GM12878 (cell line): ENCODE data around the gene RUFY4. TPM values are rescaled to one million over a fixed set of nuclear protein-coding genes. Genes with fewer than 3 reads are reported as not detected.

Experiments used
- ATAC-seq: fragments of 200-7000 bp; cut with Tn5 transposase; 3 replicates; pipeline ENCODE4 v1.9.1; 2020; ENCODE audit warnings: mild to moderate bottlenecking, moderate library complexity
- BruUV-seq: library from RNA; stranded (reverse); fragments of 400-500 nt; replicated peaks from 2 replicates; lab custom pipeline; 2021; lab: Mats Ljungman, UMichigan
- CTCF ChIA-PET: fragments of 300-600 bp; sonication (Branson Sonifier 250); formaldehyde crosslinking; extraction: SDS; loops from one replicate; lab custom pipeline; 2021; ENCODE audit warnings: inconsistent platforms; lab: Yijun Ruan, JAX
- POLR2A ChIA-PET: fragments of 350-600 bp; formaldehyde crosslinking; extraction: SDS; loops from one replicate; lab custom pipeline; 2021; ENCODE audit warnings: inconsistent platforms; lab: Charles Lee
- RAD21 ChIA-PET: fragments of 300-600 bp; sonication (Branson Sonifier 250); formaldehyde crosslinking; loops from one replicate; lab custom pipeline; 2023; ENCODE audit warnings: antibody characterized with exemption; ENCODE audit not compliant: unreplicated experiment; lab: Charles Lee
- SMC1A ChIA-PET: fragments of 300-600 bp; sonication (Branson Sonifier 250); formaldehyde crosslinking; loops from one replicate; lab custom pipeline; 2023; ENCODE audit not compliant: unreplicated experiment, uncharacterized antibody; lab: Charles Lee
- DNase-seq: peaks from one replicate; pipeline ENCODE4 v3.0.0-alpha.2; 2011; ENCODE audit warnings: low read depth, low spot score
- FAIRE-seq: peaks from 3 replicates; lab custom pipeline; 2011; peaks lifted over from hg19 to GRCh38; lab: Jason Lieb, UNC
- H2AFZ ChIP-seq: 2 replicates; pipeline ENCODE4 v1.6.0; 2011; ENCODE audit warnings: low read depth, low read length, control low read depth; ENCODE audit not compliant: control insufficient read depth
- H3K27ac ChIP-seq: 2 replicates; pipeline ENCODE4 v1.5.1; 2011; ENCODE audit warnings: control low read depth; ENCODE audit not compliant: control insufficient read depth, insufficient read depth
- H3K27me3 ChIP-seq, 2 experiments: replicated peaks in 1 of 2; 2 replicates each; pipeline versions ENCODE4 v1.6.0 to v1.6.1; 2011; ENCODE audit warnings: low read length in 1 of 2; ENCODE audit not compliant: control insufficient read depth in 2 of 2, insufficient read depth in 2 of 2
- H3K36me3 ChIP-seq, 2 experiments: 2 replicates each; pipeline ENCODE4 v1.5.1; 2011; ENCODE audit warnings: low read length in 1 of 2; ENCODE audit not compliant: control insufficient read depth in 2 of 2, insufficient read depth in 2 of 2
- H3K4me1 ChIP-seq: 2 replicates; pipeline ENCODE4 v1.6.1; 2011; ENCODE audit warnings: mild to moderate bottlenecking, low read length, moderate library complexity, mixed read lengths; ENCODE audit not compliant: control insufficient read depth, insufficient read depth
- H3K4me2 ChIP-seq: 2 replicates; pipeline ENCODE4 v1.6.0; 2011; ENCODE audit warnings: control low read depth; ENCODE audit not compliant: control insufficient read depth, insufficient read depth
- H3K4me3 ChIP-seq: fragments of 200-600 bp; sonication (generic); 2 replicates; pipeline ENCODE4 v1.5.1; 2016
- H3K79me2 ChIP-seq: 2 replicates; pipeline ENCODE4 v1.6.0; 2011; ENCODE audit warnings: low read length; ENCODE audit not compliant: control insufficient read depth, insufficient read depth
- H3K9ac ChIP-seq: 2 replicates; pipeline ENCODE4 v1.8.0; 2011; ENCODE audit warnings: low read length, control low read depth, mixed read lengths; ENCODE audit not compliant: control insufficient read depth, insufficient read depth
- H3K9me3 ChIP-seq: replicated peaks from 3 replicates; pipeline ENCODE4 v1.5.1; 2011; ENCODE audit warnings: mild to moderate bottlenecking, low read length; ENCODE audit not compliant: control insufficient read depth, insufficient read depth
- H4K20me1 ChIP-seq: 2 replicates; pipeline ENCODE4 v1.6.0; 2011; ENCODE audit not compliant: control insufficient read depth, insufficient read depth
- ATF3 ChIP-seq: IDR thresholded peaks from 2 replicates; pipeline ENCODE4 v1.6.1; 2011; ENCODE audit warnings: low read depth, mild to moderate bottlenecking, low read length, moderate library complexity, borderline replicate concordance; ENCODE audit errors: extremely low read depth
- BCL11A ChIP-seq: IDR thresholded peaks from 2 replicates; pipeline ENCODE4 v1.6.1; 2011; ENCODE audit warnings: low read depth, low read length
- BRCA1 ChIP-seq: IDR thresholded peaks from 2 replicates; pipeline ENCODE4 v1.6.1; 2011; ENCODE audit warnings: low read depth, low read length, improper control_type of control experiment
- CEBPB ChIP-seq, 2 experiments: fragments of 150-350 bp in 1 of 2; IDR thresholded peaks; 2 replicates each; pipeline ENCODE4 v1.6.1; 2012 to 2014; ENCODE audit warnings: low read depth in 2 of 2, low read length in 2 of 2, borderline replicate concordance in 1 of 2, inconsistent platforms in 1 of 2
- CHD2 ChIP-seq: IDR thresholded peaks from 2 replicates; pipeline ENCODE4 v1.6.1; 2011; ENCODE audit warnings: low read depth, low read length, improper control_type of control experiment, borderline replicate concordance
- DPF2 ChIP-seq: fragments of 450-650 bp; IDR thresholded peaks from 2 replicates; pipeline ENCODE4 v1.6.1; 2017; ENCODE audit warnings: mild to moderate bottlenecking
- EP300 ChIP-seq, 2 experiments: fragments of 150-350 bp in 1 of 2; IDR thresholded peaks; 2 replicates each; pipeline ENCODE4 v1.6.1; 2011 to 2012; ENCODE audit warnings: low read depth in 2 of 2, low read length in 2 of 2, borderline replicate concordance in 1 of 2, improper control_type of control experiment in 1 of 2, inconsistent platforms in 1 of 2; ENCODE audit not compliant: control insufficient read depth in 1 of 2
- FOS ChIP-seq: IDR thresholded peaks from 3 replicates; pipeline ENCODE4 v1.6.1; 2011; ENCODE audit warnings: borderline replicate concordance; ENCODE audit not compliant: insufficient read length; ENCODE audit errors: extremely low read depth
- POU2F2 ChIP-seq: IDR thresholded peaks from 3 replicates; pipeline ENCODE4 v1.6.1; 2011; ENCODE audit warnings: low read depth, mild to moderate bottlenecking, low read length, borderline replicate concordance
- RB1 ChIP-seq: fragments of 450-650 bp; formaldehyde crosslinking; IDR thresholded peaks from 2 replicates; pipeline ENCODE4 v1.6.1; 2017; ENCODE audit warnings: mild to moderate bottlenecking, borderline replicate concordance
- YBX1 ChIP-seq: fragments of 450-650 bp; IDR thresholded peaks from 2 replicates; pipeline ENCODE4 v1.6.1; 2016; ENCODE audit warnings: antibody characterized with exemption
- WGBS: methylation state at CpG from one replicate; pipeline ENCODE4 v1.1.6; 2016; ENCODE audit warnings: low lambda C conversion rate; ENCODE audit not compliant: insufficient replicate concordance, insufficient coverage; ENCODE audit errors: missing lambda C conversion rate; 5-methylcytosine and 5-hydroxymethylcytosine counted together
- in situ Hi-C: fragments of 300-500 bp; cut with MboI; formaldehyde crosslinking; loops from 9 replicates; pipeline ENCODE4 v1.14.3; 2018; ENCODE audit warnings: mixed read lengths
- intact Hi-C: fragments of 100-400 bp; cut with micrococcal nuclease; formaldehyde crosslinking; loops from one replicate; pipeline ENCODE4 v1.14.2; 2022; ENCODE audit not compliant: unreplicated experiment
- polyA plus RNA-seq, 11 experiments: library from polyadenylated mRNA; depleted of rRNA in 4 of 11; unstranded in 6 of 11; stranded (reverse) in 5 of 11; fragments of >200 nt; fragmentation: Nextera tagmentation in 4 of 11; fragmentation: Illumina TruSeq in 1 of 11; extraction: Ambion mirVana in 4 of 11; extraction: Trizol in 1 of 11; gene quantifications; 1 replicate in 1 of 11; 2 replicates in 10 of 11; pipeline versions ENCODE4 v1.2.1 to v1.2.3, GENCODE V29; 2011 to 2016; ENCODE audit warnings: inconsistent platforms in 2 of 11, missing spikeins in 2 of 11, low read depth in 1 of 11
- total RNA-seq, 4 experiments: library from RNA; depleted of rRNA in 3 of 4; stranded (reverse); fragments of >200 nt in 3 of 4; fragmentation: Illumina TruSeq in 1 of 4; extraction: Trizol in 1 of 4; gene quantifications; 2 replicates each; pipeline versions ENCODE4 v1.2.1 to v1.2.3, GENCODE V29; 2013 to 2021

RUFY4 gene
- total and polyA plus RNA-seq, 10 of the 15 experiments (the other 5 are each of a cell fraction or from before 2014, with no cell fraction given), result 0.05 to 2.7 (median 0.90) TPM

- no peak overlapping the region for H3K4me3 ChIP-seq
- no peak overlapping the region for H3K4me2 ChIP-seq
- SMC1A ChIA-PET, result no interaction called here
- BruUV-seq, result no TSS peak
- in situ Hi-C loops (no loop called here), intact Hi-C loops (no loop called here)
- no peak overlapping the region for H3K9ac ChIP-seq
- no peak overlapping the region for H3K27ac ChIP-seq
- CTCF ChIA-PET, result no interaction called here
- H2AFZ ChIP-seq, result no peak overlapping the region
- WGBS, result 78% methylated on average over 7 of the region's 7 CpGs
- no peaks in the 10 kb centered on the region; a peak in 1 of 4 replicates for H3K27me3 ChIP-seq
- no peaks in the 10 kb centered on the region for H3K9me3 ChIP-seq
- RAD21 ChIA-PET, result no interaction called here
- DNase-seq (no peak), FAIRE-seq (no peak), ATAC-seq (no peak)
- POLR2A ChIA-PET, result no interaction called here
- no peak for TF ChIP-seq DPF2
- no peak for TF ChIP-seq YBX1
- TF ChIP-seq RB1, result no peak
- no peak for TF ChIP-seq CEBPB (IDR thresholded peaks at IDR 0.05; ENCODE audit: borderline replicate concordance in 1 of 2, low read depth in 2 of 2, low read length in 2 of 2)
- TF ChIP-seq POU2F2, result no peak
- no peak for TF ChIP-seq BRCA1
- TF ChIP-seq BCL11A, result no peak
- TF ChIP-seq FOS, result no peak
- TF ChIP-seq CHD2, result no peak
- no peak for TF ChIP-seq EP300 (IDR thresholded peaks at IDR 0.05; ENCODE audit: borderline replicate concordance in 1 of 2, control insufficient read depth in 1 of 2, low read depth in 2 of 2, low read length in 2 of 2)
- TF ChIP-seq ATF3, result no peak
- no peaks in the 10 kb centered on the region for H3K36me3 ChIP-seq
- H3K79me2 ChIP-seq, result no peaks in the 10 kb centered on the region
- no peaks in the 10 kb centered on the region for H4K20me1 ChIP-seq
- H3K4me1 ChIP-seq, result peaks cover 11% of the 10 kb centered on the region
These were observed 7.9 kb upstream of the RUFY4 start for GRCh38 chr2:218060950-218061660.
